ENCODE data around the gene WARS2. TPM values are rescaled to one million over a fixed set of nuclear protein-coding genes. Genes with fewer than 3 reads are reported as not detected.

The WARS2 gene
- total and polyA plus RNA-seq, 7 donors: 3.4 to 10.8 (median 7.8) TPM

DNA sequence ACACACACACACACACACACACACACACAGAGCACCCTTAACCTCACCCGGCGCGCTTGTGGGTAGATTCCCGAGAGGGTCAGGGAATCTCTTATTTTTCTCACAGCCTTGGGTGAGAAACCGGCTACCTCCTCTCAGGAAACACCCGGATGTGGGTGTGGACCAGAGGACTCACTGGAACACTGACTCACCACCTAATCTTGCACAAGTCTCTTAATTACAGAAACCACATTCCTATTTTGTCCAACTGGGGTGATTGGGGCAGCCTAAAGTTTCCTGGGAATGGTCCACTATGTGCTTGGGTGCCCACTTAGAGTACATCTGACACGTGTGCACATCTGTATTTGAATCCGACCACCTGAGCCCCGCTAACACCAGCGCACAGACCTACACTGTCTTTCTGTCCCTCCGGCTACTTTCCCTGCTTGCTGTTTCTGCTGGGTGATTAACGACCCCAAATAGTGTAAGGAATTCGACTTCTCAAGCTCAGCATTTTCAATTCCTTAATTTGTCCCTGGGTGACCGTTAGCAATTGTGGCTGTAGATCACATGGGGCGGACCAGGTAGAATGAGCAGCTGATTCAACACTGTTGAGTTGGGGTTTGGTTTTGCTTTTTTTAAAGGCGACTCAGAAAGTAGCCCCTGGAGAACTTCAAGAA, 138.3 kb downstream of the WARS2 start:
- peak; percentile 22 to 70 (median 51) for ATAC-seq
- Histone ChIP-seq H3K4me3 (no peak overlapping the region), H3K27ac (no peak overlapping the region), H3K4me1 (peaks cover 8% of the 10 kb centered on the region), H3K36me3 (ENCODE audit: insufficient read depth in 1 of 2, low read depth in 1 of 2) (no peaks in the 10 kb centered on the region), H3K27me3 (ENCODE audit: insufficient read depth in 3 of 3, low read length in 2 of 3) (peaks cover 0 to 43% (median 10%) of the 10 kb centered on the region in 3 donors), H3K9me3 (no peaks in the 10 kb centered on the region)
- 57 to 78% (median 68%) methylated on average over 16 of the region's 16 CpGs for WGBS, 3 donors
- intact Hi-C loops (cut with DNase I): loop anchor here in 1 of 2 donors (10.0 kb wide), 1 partner anchor 777 kb away; no protein-coding TSS in a partner anchor
- TF ChIP-seq CTCF (IDR thresholded peaks at IDR 0.05): no peak
- DNase-seq: peak in 1 of 2 donors; percentile 63

- H3K4me1 ChIP-seq: peaks cover 8% of the 10 kb centered on the region
- no peak for TF ChIP-seq CTCF (IDR thresholded peaks at IDR 0.05)
- WGBS, 3 donors: 14 to 20% (median 16%) methylated on average over 40 to 49 of the region's 49 CpGs
- DNase-seq (peak in 1 of 2 donors; percentile 70), ATAC-seq (peak; percentile 46 to 77 (median 62))
- no peaks in the 10 kb centered on the region for H3K9me3 ChIP-seq
- intact Hi-C loops (cut with DNase I): loop anchor here in 1 of 2 donors (10.0 kb wide), 1 partner anchor 777 kb away; no protein-coding TSS in a partner anchor
- no peaks in the 10 kb centered on the region for H3K36me3 ChIP-seq (ENCODE audit: insufficient read depth in 1 of 2, low read depth in 1 of 2)
- peaks cover 0 to 35% (median 4%) of the 10 kb centered on the region in 3 donors for H3K27me3 ChIP-seq (ENCODE audit: insufficient read depth in 3 of 3, low read length in 2 of 3)
- H3K4me3 ChIP-seq: peak overlapping the region; percentile 60
- H3K27ac ChIP-seq: peak overlapping the region; percentile 16
These were observed 139.0 kb downstream of the WARS2 start for GRCh38 chr1:119001181-119002027.

- intact Hi-C loops (cut with DNase I): loop anchor here in 1 of 2 donors (10.0 kb wide), 1 partner anchor 776 kb away; no protein-coding TSS in a partner anchor
- Histone ChIP-seq H3K9me3 (no peaks in the 10 kb centered on the region), H3K4me1 (peaks cover 8% of the 10 kb centered on the region), H3K27me3 (ENCODE audit: insufficient read depth in 3 of 3, low read length in 2 of 3) (peaks cover 0 to 27% (median 4%) of the 10 kb centered on the region in 3 donors), H3K4me3 (peak overlapping the region; percentile 60), H3K36me3 (ENCODE audit: insufficient read depth in 1 of 2, low read depth in 1 of 2) (no peaks in the 10 kb centered on the region), H3K27ac (peak overlapping the region; percentile 16)
- TF ChIP-seq CTCF (IDR thresholded peaks at IDR 0.05): no peak
- WGBS, 3 donors: 39 to 43% (median 43%) methylated on average over 44 of the region's 44 CpGs
- ATAC-seq (peak in 1 of 4 donors; percentile 28), DNase-seq (peak in 1 of 2 donors; percentile 70)
These were observed 139.9 kb downstream of the WARS2 start for GRCh38 chr1:119000371-119001180.

- Histone ChIP-seq H3K9me3 (no peaks in the 10 kb centered on the region), H3K27me3 (ENCODE audit: insufficient read depth in 3 of 3, low read length in 2 of 3) (peaks cover 0 to 30% (median 4%) of the 10 kb centered on the region in 3 donors), H3K27ac (no peak overlapping the region), H3K4me3 (no peak overlapping the region), H3K4me1 (peaks cover 8% of the 10 kb centered on the region), H3K36me3 (ENCODE audit: insufficient read depth in 1 of 2, low read depth in 1 of 2) (no peaks in the 10 kb centered on the region)
- ATAC-seq (no peak), DNase-seq (no peak)
- 69 to 80% (median 77%) methylated on average over 27 of the region's 27 CpGs for WGBS, 3 donors
- TF ChIP-seq CTCF (IDR thresholded peaks at IDR 0.05): no peak
- intact Hi-C loops (cut with DNase I): loop anchor here in 1 of 2 donors (10.0 kb wide), 1 partner anchor 775 kb away; no protein-coding TSS in a partner anchor
These were observed 140.9 kb downstream of the WARS2 start for GRCh38 chr1:118999348-119000071.
